GM21381 (cell line): Measurements from ENCODE around the gene HOXD4.

ENCODE experiments used
- ATAC-seq: cut with Tn5 transposase; IDR thresholded peaks from one replicate; pipeline ENCODE4 v1.9.1; 2021; ENCODE audit warnings: mild to moderate bottlenecking, moderate library complexity; ENCODE audit not compliant: unreplicated experiment

The HOXD4 gene

GRCh38 chr2:176151442-176152287 lies at the start of gene HOXD4:
Gene HOXD4, plus strand, starts transcription at chr2:176151550. Its CDS starts 84 bp downstream, at chr2:176151634.
- ATAC-seq, result no peak

GRCh38 chr2:176101842-176102241 lies 49.5 kb upstream of the HOXD4 start:
- ATAC-seq, result no peak

GRCh38 chr2:176102309-176102866 lies 49.0 kb upstream of the HOXD4 start:
- ATAC-seq, result no peak

- no peak for ATAC-seq
Measured at GRCh38 chr2:176103194-176103593, 48.2 kb upstream of the HOXD4 start.

- no peak for ATAC-seq
Measured at GRCh38 chr2:176103742-176104315, 47.5 kb upstream of the HOXD4 start.

GRCh38 chr2:176104316-176105077 lies 46.9 kb upstream of the HOXD4 start:
- ATAC-seq, result no peak

GRCh38 chr2:176105078-176105729 lies 46.1 kb upstream of the HOXD4 start:
- no peak for ATAC-seq

GRCh38 chr2:176105730-176106580 lies 45.4 kb upstream of the HOXD4 start:
- ATAC-seq, result no peak

GRCh38 chr2:176106581-176107539 lies 44.5 kb upstream of the HOXD4 start, which contains the start of gene HOXD11:
Gene HOXD11, plus strand, starts transcription at chr2:176107280. Its CDS starts 76 bp downstream, at chr2:176107356.
- no peak for ATAC-seq

GRCh38 chr2:176107731-176108181 lies 43.6 kb upstream of the HOXD4 start:
- no peak for ATAC-seq

- ATAC-seq, result no peak
Measured at GRCh38 chr2:176109192-176109901, 42.0 kb upstream of the HOXD4 start.

GRCh38 chr2:176109946-176110345 lies 41.4 kb upstream of the HOXD4 start:
- no peak for ATAC-seq

- no peak for ATAC-seq
Measured at GRCh38 chr2:176110415-176111308, 40.7 kb upstream of the HOXD4 start.

GRCh38 chr2:176111309-176111663 lies 40.1 kb upstream of the HOXD4 start:
- ATAC-seq, result no peak

GRCh38 chr2:176111846-176112374 lies 39.4 kb upstream of the HOXD4 start:
- no peak for ATAC-seq

- no peak for ATAC-seq
Measured at GRCh38 chr2:176112375-176113302, 38.7 kb upstream of the HOXD4 start.
